Testis (tissue), 3 donors: Measurements from ENCODE around the gene CSMD2. TPM values are rescaled to one million over a fixed set of nuclear protein-coding genes. Genes with fewer than 3 reads are reported as not detected.

Experiments used
- DNase-seq: peaks from one replicate; pipeline ENCODE4 v3.0.0-alpha.2; 2019
- H3K27ac ChIP-seq, 2 donors: fragments of 200-600 bp; sonication (generic); one replicate each; pipeline ENCODE4 v1.5.1; 2019
- H3K27me3 ChIP-seq: fragments of 200-600 bp; sonication (generic); one replicate; pipeline ENCODE4 v1.5.1; 2019
- H3K36me3 ChIP-seq: fragments of 200-600 bp; sonication (generic); one replicate; pipeline ENCODE4 v1.5.1; 2017; ENCODE audit warnings: low read depth; ENCODE audit errors: missing control alignments
- H3K4me1 ChIP-seq: fragments of 200-600 bp; sonication (generic); one replicate; pipeline ENCODE4 v1.5.1; 2019
- H3K4me3 ChIP-seq, 2 donors: fragments of 200-600 bp; sonication (generic); one replicate each; pipeline ENCODE4 v1.5.1; 2017 to 2019
- H3K9me3 ChIP-seq: fragments of 200-600 bp; sonication (generic); one replicate; pipeline ENCODE4 v1.5.1; 2017
- POLR2A ChIP-seq: fragments of 450-650 bp; IDR thresholded peaks from one replicate; pipeline ENCODE4 v1.6.1; 2017; ENCODE audit warnings: antibody characterized with exemption, mild to moderate bottlenecking, moderate library complexity
- WGBS, 2 donors: methylation state at CpG; one replicate each; pipeline ENCODE4 v1.1.5; 2018; 5-methylcytosine and 5-hydroxymethylcytosine counted together
- intact Hi-C: fragments of 100-400 bp; cut with DNase I; formaldehyde crosslinking; loops from one replicate; pipeline ENCODE4 v1.15.1; 2023; ENCODE audit warnings: low total_unique reads
- polyA plus RNA-seq: library from polyadenylated mRNA; stranded (reverse); fragments of 350-450 nt; fragmentation: Illumina TruSeq; extraction: RNeasy Lipid Tissue Mini Kit (QIAGEN cat#74804); gene quantifications from one replicate; pipeline ENCODE4 v1.2.3, GENCODE V29; 2014; ENCODE audit warnings: low read depth, low replicate concordance; ENCODE audit not compliant: insufficient read depth
- total RNA-seq, 2 donors: library from RNA; depleted of rRNA; stranded (reverse); fragments of >200 nt; gene quantifications; one replicate each; pipeline ENCODE4 v1.2.3, GENCODE V29; 2016
- TF ChIP-seq, protein P1 (sequence below), 3 experiments: fragments of 450-650 bp in 2 of 3; fragments of 200-600 bp in 1 of 3; sonication (generic) in 1 of 3; IDR thresholded peaks; one replicate each; pipeline ENCODE4 v1.5.1; 2016 to 2019; ENCODE audit warnings: antibody characterized with exemption in 3 of 3, mild to moderate bottlenecking in 2 of 3, moderate library complexity in 1 of 3

CSMD2 gene
- total and polyA plus RNA-seq, 3 donors from 2014 or later, result 1.2 to 3.8 (median 2.7) TPM

DNA sequence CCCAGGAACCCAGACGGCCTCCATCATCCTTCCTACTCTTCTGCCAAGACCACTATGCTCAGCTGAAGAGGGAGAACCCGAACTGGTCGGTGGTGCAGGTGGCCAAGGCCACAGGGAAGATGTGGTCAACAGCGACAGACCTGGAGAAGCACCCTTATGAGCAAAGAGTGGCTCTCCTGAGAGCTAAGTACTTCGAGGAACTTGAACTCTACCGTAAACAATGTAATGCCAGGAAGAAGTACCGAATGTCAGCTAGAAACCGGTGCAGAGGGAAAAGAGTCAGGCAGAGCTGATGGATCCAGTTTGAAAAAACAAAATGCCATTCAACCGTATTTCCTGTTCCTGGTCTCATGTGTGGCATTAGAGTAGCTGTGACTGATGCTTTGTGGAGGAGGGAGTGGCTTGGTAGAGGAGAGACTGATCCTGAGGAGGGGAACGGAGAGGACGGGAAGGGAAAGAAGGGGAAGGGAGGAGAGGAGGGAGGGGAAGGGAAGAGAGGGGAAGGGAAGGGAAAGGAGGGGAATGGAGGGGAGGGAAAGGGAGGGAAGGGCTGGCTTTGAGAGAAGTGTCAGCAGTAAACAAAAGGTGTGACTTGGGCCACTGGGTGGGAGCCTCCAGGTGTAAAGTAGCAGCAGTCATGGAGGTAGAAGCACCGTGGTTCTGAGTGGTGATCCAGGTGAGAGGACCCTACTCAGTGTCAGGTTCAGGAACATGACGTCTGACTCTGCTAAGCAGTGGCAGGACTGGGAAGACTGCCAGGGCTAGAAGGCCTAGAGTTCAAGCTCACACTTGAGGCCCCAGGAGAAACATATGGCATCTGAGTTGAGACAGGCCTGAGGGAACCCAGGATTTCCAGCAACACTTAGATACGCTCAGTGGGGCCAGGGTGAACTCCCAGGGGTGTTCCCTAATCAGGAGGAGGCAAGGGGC lies 300.3 kb downstream of the CSMD2 start:
- H3K36me3 ChIP-seq, result no peaks in the 10 kb centered on the region
- 84 to 85% methylated on average over 14 of the region's 14 CpGs for WGBS, 2 donors
- intact Hi-C loops, result no loop called here
- no peaks in the 10 kb centered on the region for H3K9me3 ChIP-seq
- no peak for TF ChIP-seq POLR2A
- TF ChIP-seq, protein P1, sequence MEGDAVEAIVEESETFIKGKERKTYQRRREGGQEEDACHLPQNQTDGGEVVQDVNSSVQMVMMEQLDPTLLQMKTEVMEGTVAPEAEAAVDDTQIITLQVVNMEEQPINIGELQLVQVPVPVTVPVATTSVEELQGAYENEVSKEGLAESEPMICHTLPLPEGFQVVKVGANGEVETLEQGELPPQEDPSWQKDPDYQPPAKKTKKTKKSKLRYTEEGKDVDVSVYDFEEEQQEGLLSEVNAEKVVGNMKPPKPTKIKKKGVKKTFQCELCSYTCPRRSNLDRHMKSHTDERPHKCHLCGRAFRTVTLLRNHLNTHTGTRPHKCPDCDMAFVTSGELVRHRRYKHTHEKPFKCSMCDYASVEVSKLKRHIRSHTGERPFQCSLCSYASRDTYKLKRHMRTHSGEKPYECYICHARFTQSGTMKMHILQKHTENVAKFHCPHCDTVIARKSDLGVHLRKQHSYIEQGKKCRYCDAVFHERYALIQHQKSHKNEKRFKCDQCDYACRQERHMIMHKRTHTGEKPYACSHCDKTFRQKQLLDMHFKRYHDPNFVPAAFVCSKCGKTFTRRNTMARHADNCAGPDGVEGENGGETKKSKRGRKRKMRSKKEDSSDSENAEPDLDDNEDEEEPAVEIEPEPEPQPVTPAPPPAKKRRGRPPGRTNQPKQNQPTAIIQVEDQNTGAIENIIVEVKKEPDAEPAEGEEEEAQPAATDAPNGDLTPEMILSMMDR (IDR thresholded peaks at IDR 0.05), result no peak
- no peaks in the 10 kb centered on the region for H3K27me3 ChIP-seq
- no peaks in the 10 kb centered on the region for H3K4me1 ChIP-seq
- DNase-seq, result no peak
- no peak overlapping the region for H3K27ac ChIP-seq
- H3K4me3 ChIP-seq, result no peak overlapping the region

- TF ChIP-seq, protein P1 (IDR thresholded peaks at IDR 0.05), result no peak
- TF ChIP-seq POLR2A, result no peak
- intact Hi-C loops, result no loop called here
- H3K9me3 ChIP-seq, result no peaks in the 10 kb centered on the region
- H3K4me1 ChIP-seq, result no peaks in the 10 kb centered on the region
- H3K36me3 ChIP-seq, result no peaks in the 10 kb centered on the region
- no peaks in the 10 kb centered on the region for H3K27me3 ChIP-seq
- no peak within 1 kb of the TSS for H3K4me3 ChIP-seq
- H3K27ac ChIP-seq, result no peak within 1 kb of the TSS
- 93 to 97% methylated on average over 3 of the region's 3 CpGs for WGBS, 2 donors
- DNase-seq, result no peak
Measured at GRCh38 chr1:33863779-33864178, 301.3 kb downstream of the CSMD2 start, which contains the start of gene HMGB4. HMGB4 (plus strand) TSS chr1:33864079; CDS start chr1:33864192, 113 bp downstream.

GRCh38 chr1:33860671-33861070 lies 304.4 kb downstream of the CSMD2 start:
- WGBS, 2 donors, result 69 to 82% methylated on average over 2 of the region's 2 CpGs
- Histone ChIP-seq H3K27me3 (no peaks in the 10 kb centered on the region), H3K27ac (no peak overlapping the region)

GRCh38 chr1:33854091-33854490 lies 310.9 kb downstream of the CSMD2 start:
- TF ChIP-seq, protein P1 (IDR thresholded peaks at IDR 0.05), result no peak
- no peak for TF ChIP-seq POLR2A
- DNase-seq, result no peak
- no peaks in the 10 kb centered on the region for H3K4me1 ChIP-seq
- no peak overlapping the region for H3K27ac ChIP-seq
- 91 to 92% methylated on average over 5 of the region's 5 CpGs for whole genome bisulfite sequencing, 2 donors
- H3K4me3 ChIP-seq, result no peak overlapping the region
- no peaks in the 10 kb centered on the region for H3K9me3 ChIP-seq
- intact Hi-C loops, result no loop called here
- H3K27me3 ChIP-seq, result no peaks in the 10 kb centered on the region
- H3K36me3 ChIP-seq, result no peaks in the 10 kb centered on the region

More at GRCh38 chr1:33860671-33861070, 304.4 kb downstream of the CSMD2 start:
- H3K4me3 ChIP-seq, result no peak overlapping the region
- no peaks in the 10 kb centered on the region for H3K36me3 ChIP-seq
- intact Hi-C loops, result no loop called here
- no peak for TF ChIP-seq POLR2A
- TF ChIP-seq, protein P1 (IDR thresholded peaks at IDR 0.05), result no peak
- H3K9me3 ChIP-seq, result no peaks in the 10 kb centered on the region
- DNase-seq, result no peak
- H3K4me1 ChIP-seq, result no peaks in the 10 kb centered on the region
